A673 (cell line): Measurements from ENCODE around the gene NEB.

Source experiments
- EZH2 ChIP-seq: fragments of 200-600 bp; sonication (generic); IDR thresholded peaks from 2 replicates; pipeline ENCODE4 v1.6.1; 2017; ENCODE audit warnings: borderline replicate concordance, low read depth, mild to moderate bottlenecking, mixed read lengths, antibody characterized with exemption, low read length; ENCODE audit not compliant: poor library complexity, severe bottlenecking
- TF ChIP-seq, protein P1 (sequence below): fragments of 300-800, 200-600 bp; sonication (generic); conservative IDR thresholded peaks from 2 replicates; pipeline ENCODE4 v1.5.1; 2017; ENCODE audit warnings: low read depth, mild to moderate bottlenecking, antibody characterized with exemption, low read length, moderate library complexity, mixed read lengths

DNA sequence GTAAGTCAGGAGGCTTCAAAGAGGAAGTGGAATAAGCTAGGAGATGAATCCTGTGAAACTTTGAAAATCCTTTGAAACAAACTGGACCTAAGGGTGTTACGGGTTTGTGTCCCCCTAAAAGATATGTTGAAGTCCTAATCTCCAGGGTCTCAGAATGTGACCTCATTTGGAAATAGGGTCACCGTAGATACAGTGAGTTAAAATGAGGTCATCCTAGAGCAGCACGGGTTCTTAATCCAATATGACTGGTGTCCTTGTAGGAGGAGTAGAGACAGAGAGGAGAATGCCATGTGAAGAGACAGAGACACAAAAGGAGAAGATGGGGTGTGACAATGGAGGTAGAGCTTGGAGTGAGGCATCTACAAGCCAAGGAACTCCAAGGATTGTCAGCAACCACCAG lies 26.9 kb upstream of the NEB start:
- TF ChIP-seq, protein P1, sequence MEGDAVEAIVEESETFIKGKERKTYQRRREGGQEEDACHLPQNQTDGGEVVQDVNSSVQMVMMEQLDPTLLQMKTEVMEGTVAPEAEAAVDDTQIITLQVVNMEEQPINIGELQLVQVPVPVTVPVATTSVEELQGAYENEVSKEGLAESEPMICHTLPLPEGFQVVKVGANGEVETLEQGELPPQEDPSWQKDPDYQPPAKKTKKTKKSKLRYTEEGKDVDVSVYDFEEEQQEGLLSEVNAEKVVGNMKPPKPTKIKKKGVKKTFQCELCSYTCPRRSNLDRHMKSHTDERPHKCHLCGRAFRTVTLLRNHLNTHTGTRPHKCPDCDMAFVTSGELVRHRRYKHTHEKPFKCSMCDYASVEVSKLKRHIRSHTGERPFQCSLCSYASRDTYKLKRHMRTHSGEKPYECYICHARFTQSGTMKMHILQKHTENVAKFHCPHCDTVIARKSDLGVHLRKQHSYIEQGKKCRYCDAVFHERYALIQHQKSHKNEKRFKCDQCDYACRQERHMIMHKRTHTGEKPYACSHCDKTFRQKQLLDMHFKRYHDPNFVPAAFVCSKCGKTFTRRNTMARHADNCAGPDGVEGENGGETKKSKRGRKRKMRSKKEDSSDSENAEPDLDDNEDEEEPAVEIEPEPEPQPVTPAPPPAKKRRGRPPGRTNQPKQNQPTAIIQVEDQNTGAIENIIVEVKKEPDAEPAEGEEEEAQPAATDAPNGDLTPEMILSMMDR, result no peak
- TF ChIP-seq EZH2, result no peak
